ENCODE measurements around the gene B3GALNT2. TPM values are rescaled to one million over a fixed set of nuclear protein-coding genes. Genes with fewer than 3 reads are reported as not detected.

B3GALNT2 gene
- total RNA-seq, 1 experiment from 2014 or later, result 88.4 TPM

DNA sequence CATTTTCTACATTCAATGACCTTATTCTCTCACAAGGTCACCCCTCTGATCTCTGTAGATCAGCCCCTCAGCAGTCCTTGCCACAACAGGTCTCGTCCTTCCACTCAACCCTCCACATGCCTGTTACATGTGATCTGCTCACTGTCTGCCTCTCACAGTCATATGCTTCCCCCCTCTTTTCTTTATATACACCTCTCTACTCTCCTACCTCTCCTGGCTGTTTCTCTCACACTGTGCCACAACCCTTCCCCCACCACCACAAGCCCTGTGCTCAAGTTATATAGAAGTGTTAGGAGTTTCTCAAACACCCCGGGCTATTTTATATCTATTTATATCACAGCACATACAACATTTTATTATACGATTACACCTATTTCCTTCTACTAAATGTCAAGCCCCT lies 12.6 kb downstream of the B3GALNT2 start:
- Mint-ChIP-seq H3K4me1 (ENCODE audit: insufficient read depth, unreplicated experiment) (peaks cover 4% of the 10 kb centered on the region), H3K4me3 (ENCODE audit: unreplicated experiment) (no peak overlapping the region), H3K27ac (ENCODE audit: low read depth, unreplicated experiment) (peak overlapping the region; percentile 8), H3K27me3 (ENCODE audit: insufficient read depth, unreplicated experiment) (no peaks in the 10 kb centered on the region), H3K9me3 (ENCODE audit: unreplicated experiment) (no peaks in the 10 kb centered on the region), H3K36me3 (ENCODE audit: insufficient read depth, unreplicated experiment) (peaks cover 88% of the 10 kb centered on the region)
- DNase-seq (ENCODE audit: unreplicated experiment), result no peak
- intact Hi-C loops (cut with micrococcal nuclease), result no loop called here
- BruUV-seq (replicated peaks), result no TSS peak
- TF ChIP-seq, protein P1, sequence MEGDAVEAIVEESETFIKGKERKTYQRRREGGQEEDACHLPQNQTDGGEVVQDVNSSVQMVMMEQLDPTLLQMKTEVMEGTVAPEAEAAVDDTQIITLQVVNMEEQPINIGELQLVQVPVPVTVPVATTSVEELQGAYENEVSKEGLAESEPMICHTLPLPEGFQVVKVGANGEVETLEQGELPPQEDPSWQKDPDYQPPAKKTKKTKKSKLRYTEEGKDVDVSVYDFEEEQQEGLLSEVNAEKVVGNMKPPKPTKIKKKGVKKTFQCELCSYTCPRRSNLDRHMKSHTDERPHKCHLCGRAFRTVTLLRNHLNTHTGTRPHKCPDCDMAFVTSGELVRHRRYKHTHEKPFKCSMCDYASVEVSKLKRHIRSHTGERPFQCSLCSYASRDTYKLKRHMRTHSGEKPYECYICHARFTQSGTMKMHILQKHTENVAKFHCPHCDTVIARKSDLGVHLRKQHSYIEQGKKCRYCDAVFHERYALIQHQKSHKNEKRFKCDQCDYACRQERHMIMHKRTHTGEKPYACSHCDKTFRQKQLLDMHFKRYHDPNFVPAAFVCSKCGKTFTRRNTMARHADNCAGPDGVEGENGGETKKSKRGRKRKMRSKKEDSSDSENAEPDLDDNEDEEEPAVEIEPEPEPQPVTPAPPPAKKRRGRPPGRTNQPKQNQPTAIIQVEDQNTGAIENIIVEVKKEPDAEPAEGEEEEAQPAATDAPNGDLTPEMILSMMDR (IDR thresholded peaks at IDR 0.05; ENCODE audit: unreplicated experiment), result no peak
- CTCF ChIA-PET, result interaction anchor here (0.7 kb wide), 1 partner anchor 118 kb away, joined by 3 read pairs; no protein-coding TSS in a partner anchor
- POLR2A ChIA-PET, result interaction anchor here (6.8 kb wide), 1 partner anchor 13 kb away, joined by 65 read pairs; the partner anchor contains the start of gene B3GALNT2

DNA sequence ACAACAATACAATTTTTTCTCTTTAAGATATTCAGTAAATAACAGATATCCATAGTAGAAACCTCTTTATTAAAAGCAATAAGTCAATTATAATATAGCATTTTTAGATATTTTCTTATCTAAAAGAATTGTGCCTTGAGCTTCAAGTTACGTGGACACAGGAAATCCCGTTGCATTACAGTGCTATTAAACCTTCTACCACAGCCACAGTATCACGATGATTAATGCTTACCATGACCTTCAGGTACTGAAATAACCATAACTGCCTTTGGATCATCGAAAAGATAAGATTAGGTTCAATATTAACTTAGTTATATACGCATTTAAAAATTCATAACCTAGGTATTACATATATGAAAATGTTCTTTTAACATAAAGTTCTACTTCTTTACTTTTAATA lies 17.9 kb downstream of the B3GALNT2 start:
- Mint-ChIP-seq H3K27ac (ENCODE audit: low read depth, unreplicated experiment) (no peak overlapping the region), H3K9me3 (ENCODE audit: unreplicated experiment) (no peaks in the 10 kb centered on the region), H3K4me3 (ENCODE audit: unreplicated experiment) (no peak overlapping the region), H3K27me3 (ENCODE audit: insufficient read depth, unreplicated experiment) (no peaks in the 10 kb centered on the region), H3K36me3 (ENCODE audit: insufficient read depth, unreplicated experiment) (peaks cover 69% of the 10 kb centered on the region), H3K4me1 (ENCODE audit: insufficient read depth, unreplicated experiment) (no peaks in the 10 kb centered on the region)
- intact Hi-C loops (cut with micrococcal nuclease), result no loop called here
- POLR2A ChIA-PET, result interaction anchor here (0.8 to 3.6 kb wide), 8 partner anchors 8 to 43 kb away, joined by 3 to 20 read pairs (median 4); partner anchors contain the start of gene B3GALNT2
- no TSS peak for BruUV-seq (replicated peaks)
- TF ChIP-seq, protein P1 (IDR thresholded peaks at IDR 0.05; ENCODE audit: unreplicated experiment), result no peak
- CTCF ChIA-PET, result interaction anchor here (0.6 to 1.5 kb wide), 4 partner anchors 9 to 485 kb away, joined by 3 to 7 read pairs (median 4); partner anchors contain the start of gene B3GALNT2
- no peak for DNase-seq (ENCODE audit: unreplicated experiment)

DNA sequence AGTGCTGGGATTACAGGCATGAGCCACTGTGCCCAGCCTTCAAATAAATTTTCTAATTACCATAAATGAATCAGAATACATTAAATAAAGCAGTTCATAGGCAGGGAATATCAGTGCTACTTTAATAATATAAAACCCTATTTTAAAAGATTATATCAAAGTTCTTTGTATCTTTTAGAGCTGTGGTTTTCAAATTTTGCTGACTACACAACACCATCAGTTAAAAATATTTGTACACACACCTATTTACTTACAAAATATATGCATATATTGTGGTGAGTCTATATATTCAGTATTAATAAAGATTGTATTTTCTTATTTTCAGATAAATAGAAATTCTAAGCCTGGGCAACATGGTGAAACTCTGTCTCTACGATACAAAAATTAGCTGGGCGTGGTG lies 18.7 kb downstream of the B3GALNT2 start:
- CTCF ChIA-PET, result interaction anchor here (0.5 to 1.0 kb wide), 3 partner anchors 44 to 486 kb away, joined by 3 to 4 read pairs (median 3); no protein-coding TSS in a partner anchor
- no peak for DNase-seq (ENCODE audit: unreplicated experiment)
- Mint-ChIP-seq H3K4me1 (ENCODE audit: insufficient read depth, unreplicated experiment) (no peaks in the 10 kb centered on the region), H3K9me3 (ENCODE audit: unreplicated experiment) (no peaks in the 10 kb centered on the region), H3K4me3 (ENCODE audit: unreplicated experiment) (no peak overlapping the region), H3K36me3 (ENCODE audit: insufficient read depth, unreplicated experiment) (peaks cover 71% of the 10 kb centered on the region), H3K27ac (ENCODE audit: low read depth, unreplicated experiment) (no peak overlapping the region), H3K27me3 (ENCODE audit: insufficient read depth, unreplicated experiment) (no peaks in the 10 kb centered on the region)
- TF ChIP-seq, protein P1 (IDR thresholded peaks at IDR 0.05; ENCODE audit: unreplicated experiment), result no peak
- POLR2A ChIA-PET, result interaction anchor here (0.6 to 3.6 kb wide), 7 partner anchors 9 to 48 kb away, joined by 3 to 20 read pairs (median 5); partner anchors contain the start of gene B3GALNT2
- no TSS peak for BruUV-seq (replicated peaks)
- intact Hi-C loops (cut with micrococcal nuclease), result no loop called here

DNA sequence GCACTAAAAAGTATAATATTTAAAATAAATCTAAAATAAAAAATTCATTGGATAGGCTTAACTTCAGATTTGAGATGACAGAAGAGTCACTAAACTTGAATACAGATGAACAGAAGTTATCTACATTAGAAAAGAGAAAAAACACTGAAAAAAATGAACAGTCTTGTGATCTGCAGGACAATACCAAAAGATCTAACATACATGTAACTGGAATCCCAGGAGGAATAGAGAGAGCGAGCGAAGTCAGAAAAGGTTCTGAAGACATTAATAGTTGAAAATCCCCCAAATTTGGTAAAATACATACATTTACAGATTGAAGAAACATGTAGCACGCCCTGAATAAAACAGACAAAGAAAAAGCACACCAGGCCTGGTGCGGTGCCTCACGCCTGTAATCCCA lies 21.2 kb downstream of the B3GALNT2 start:
- Mint-ChIP-seq H3K9me3 (ENCODE audit: unreplicated experiment) (no peaks in the 10 kb centered on the region), H3K36me3 (ENCODE audit: insufficient read depth, unreplicated experiment) (peaks cover 76% of the 10 kb centered on the region), H3K27ac (ENCODE audit: low read depth, unreplicated experiment) (no peak overlapping the region), H3K27me3 (ENCODE audit: insufficient read depth, unreplicated experiment) (no peaks in the 10 kb centered on the region), H3K4me3 (ENCODE audit: unreplicated experiment) (no peak overlapping the region), H3K4me1 (ENCODE audit: insufficient read depth, unreplicated experiment) (no peaks in the 10 kb centered on the region)
- ChIA-PET POLR2A (interaction anchor here (0.6 to 1.0 kb wide), 3 partner anchors 21 to 152 kb away, joined by 3 to 4 read pairs (median 3); partner anchors contain the start of gene B3GALNT2), CTCF (interaction anchor here (0.6 to 1.1 kb wide), 2 partner anchors 10 to 217 kb away, joined by 3 to 5 read pairs; no protein-coding TSS in a partner anchor)
- intact Hi-C loops (cut with micrococcal nuclease), result no loop called here
- no TSS peak for BruUV-seq (replicated peaks)
- TF ChIP-seq, protein P1 (IDR thresholded peaks at IDR 0.05; ENCODE audit: unreplicated experiment), result no peak
- DNase-seq (ENCODE audit: unreplicated experiment), result no peak

Measured in MCF 10A (cell line).